Osteoblast (primary cell): ENCODE results near the gene MYL6B. TPM values are rescaled to one million over a fixed set of nuclear protein-coding genes. Genes with fewer than 3 reads are reported as not detected.

Experiments used
- DNase-seq: peaks from one replicate; pipeline ENCODE4 v3.0.0; 2011; ENCODE audit warnings: low spot score, mixed read lengths; ENCODE audit not compliant: insufficient read length; ENCODE audit errors: missing footprints
- H2AFZ ChIP-seq: 2 replicates; pipeline ENCODE4 v1.6.0; 2011; ENCODE audit warnings: mild to moderate bottlenecking, low read length
- H3K27ac ChIP-seq: 2 replicates; pipeline ENCODE4 v1.5.1; 2011; ENCODE audit warnings: mild to moderate bottlenecking, low read depth, low read length, moderate library complexity
- H3K27me3 ChIP-seq: 2 replicates; pipeline ENCODE4 v1.6.0; 2012; ENCODE audit warnings: mild to moderate bottlenecking, control low read depth, inconsistent platforms, low read length, moderate library complexity; ENCODE audit not compliant: insufficient read depth
- H3K36me3 ChIP-seq: 2 replicates; pipeline ENCODE4 v1.5.1; 2011; ENCODE audit warnings: mild to moderate bottlenecking, low read length, control low read depth, moderate library complexity; ENCODE audit not compliant: insufficient read depth
- H3K4me1 ChIP-seq: 2 replicates; pipeline ENCODE4 v1.5.1; 2011; ENCODE audit warnings: mild to moderate bottlenecking, low read length, control low read depth, moderate library complexity; ENCODE audit not compliant: insufficient read depth
- H3K4me2 ChIP-seq: 2 replicates; pipeline ENCODE4 v1.6.0; 2011; ENCODE audit warnings: mild to moderate bottlenecking, low read length; ENCODE audit not compliant: insufficient read depth
- H3K4me3 ChIP-seq: fragments of 200-600 bp; sonication (generic); 3 replicates; pipeline ENCODE4 v1.5.1; 2012; ENCODE audit warnings: mild to moderate bottlenecking, low read length, inconsistent platforms; ENCODE audit not compliant: insufficient read depth
- H3K79me2 ChIP-seq: 2 replicates; pipeline ENCODE4 v1.6.0; 2012; ENCODE audit warnings: mild to moderate bottlenecking, low read length, control low read depth, inconsistent platforms; ENCODE audit not compliant: insufficient read depth
- H3K9me3 ChIP-seq: 2 replicates; pipeline ENCODE4 v1.5.1; 2011; ENCODE audit warnings: low read depth, low read length, control low read depth
- H4K20me1 ChIP-seq: 2 replicates; pipeline ENCODE4 v1.6.0; 2012; ENCODE audit warnings: mild to moderate bottlenecking, low read length, control low read depth; ENCODE audit not compliant: insufficient read depth
- CTCF ChIP-seq: IDR thresholded peaks from 2 replicates; pipeline ENCODE4 v1.5.1; 2011; ENCODE audit warnings: mild to moderate bottlenecking, low read depth, low read length, moderate library complexity; ENCODE audit errors: extremely low read depth
- total RNA-seq: library from RNA; depleted of rRNA; stranded (reverse); fragments of >200 nt; gene quantifications from 2 replicates; pipeline ENCODE4 v1.2.3, GENCODE V29; 2012

Gene MYL6B
- total RNA-seq, 1 donor = 53.9 TPM

DNA sequence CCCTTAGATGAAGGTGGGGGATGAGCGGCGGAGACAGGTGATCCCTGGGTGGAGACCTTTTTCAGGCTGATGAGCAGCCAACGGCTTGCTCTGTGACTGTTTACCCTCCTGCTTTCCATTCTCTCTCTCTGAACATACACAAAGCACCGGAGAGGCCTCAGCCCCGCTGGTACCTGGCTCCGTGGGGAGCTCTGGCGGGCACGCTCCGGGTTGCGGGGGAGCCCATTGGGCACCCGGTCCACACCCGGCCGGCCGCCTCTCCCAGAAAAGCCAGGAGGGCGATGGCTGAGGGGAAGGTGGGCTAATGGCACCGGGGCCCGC is 36.4 kb downstream of the MYL6B start:
- H3K4me2 ChIP-seq = peak overlapping the region; percentile 98

DNA sequence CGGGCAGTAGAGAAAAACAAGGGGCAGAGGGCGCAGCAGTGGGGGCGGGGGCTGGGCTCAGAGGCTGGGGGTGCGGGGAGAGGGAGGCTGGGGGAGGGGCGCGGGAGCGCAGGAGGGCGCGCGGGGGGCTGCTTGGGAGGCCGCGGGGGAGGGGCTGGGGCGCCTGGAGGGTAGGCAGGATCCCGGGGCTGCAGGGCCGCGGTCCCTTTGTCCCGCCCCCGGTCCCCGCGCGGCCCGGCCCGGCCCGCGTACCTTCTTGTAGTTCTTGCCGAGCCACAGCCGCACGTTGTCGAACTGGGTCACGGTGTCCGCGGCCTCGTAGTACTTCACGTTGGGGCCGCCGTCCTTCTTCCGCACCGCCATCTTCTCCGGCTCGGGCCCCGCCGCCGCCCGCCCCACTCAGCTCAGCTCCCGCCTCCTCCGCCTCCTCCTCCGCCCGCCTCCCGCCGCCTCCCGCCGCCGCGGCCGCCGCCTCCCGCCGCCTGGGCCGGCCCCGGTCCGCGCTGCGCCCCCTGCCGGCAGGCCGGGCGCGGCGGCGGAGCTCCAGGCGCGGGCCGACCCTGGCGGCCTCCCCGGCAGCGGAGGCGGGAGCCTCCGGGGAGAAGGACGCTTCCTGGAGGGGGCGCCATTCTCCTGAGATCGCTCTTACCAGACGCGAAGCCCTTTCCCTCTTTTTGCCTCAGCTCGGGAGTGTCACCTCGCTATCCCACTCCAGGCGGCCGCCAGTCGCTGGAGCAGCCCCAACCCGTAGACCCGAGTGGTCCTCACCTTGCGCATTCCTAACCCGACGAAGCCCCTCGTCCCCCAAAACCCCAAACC is 36.9 kb downstream of the MYL6B start, which contains the start of gene SMARCC2:
TSS of gene SMARCC2 (minus strand) at position 385 of the 819 bp plus-strand sequence. CDS start at position 363, 22 bp downstream.
- Histone ChIP-seq H3K36me3 (peaks cover 14% of the 10 kb centered on the region), H3K79me2 (peaks cover 39% of the 10 kb centered on the region), H3K4me3 (peak within 1 kb of the TSS; percentile 94), H4K20me1 (peaks cover 13% of the 10 kb centered on the region), H2AFZ (peak within 1 kb of the TSS; percentile 99), H3K4me1 (peaks cover 23% of the 10 kb centered on the region), H3K27me3 (no peaks in the 10 kb centered on the region), H3K4me2 (peak within 1 kb of the TSS; percentile 98), H3K27ac (peak within 1 kb of the TSS; percentile 70), H3K9me3 (no peaks in the 10 kb centered on the region)
- peak; percentile 55 for TF ChIP-seq CTCF
- DNase-seq = peak; percentile 98

More for the DNA sequence above, 36.4 kb downstream of the MYL6B start:
- Histone ChIP-seq H3K9me3 (no peaks in the 10 kb centered on the region), H3K27ac (peak overlapping the region; percentile 52), H3K79me2 (peaks cover 41% of the 10 kb centered on the region), H3K36me3 (peaks cover 19% of the 10 kb centered on the region), H2AFZ (peak overlapping the region; percentile 50), H3K27me3 (no peaks in the 10 kb centered on the region), H4K20me1 (peaks cover 13% of the 10 kb centered on the region), H3K4me3 (peak overlapping the region; percentile 94), H3K4me1 (peaks cover 23% of the 10 kb centered on the region)
- DNase-seq = peak; percentile 72
- no peak for TF ChIP-seq CTCF

DNA sequence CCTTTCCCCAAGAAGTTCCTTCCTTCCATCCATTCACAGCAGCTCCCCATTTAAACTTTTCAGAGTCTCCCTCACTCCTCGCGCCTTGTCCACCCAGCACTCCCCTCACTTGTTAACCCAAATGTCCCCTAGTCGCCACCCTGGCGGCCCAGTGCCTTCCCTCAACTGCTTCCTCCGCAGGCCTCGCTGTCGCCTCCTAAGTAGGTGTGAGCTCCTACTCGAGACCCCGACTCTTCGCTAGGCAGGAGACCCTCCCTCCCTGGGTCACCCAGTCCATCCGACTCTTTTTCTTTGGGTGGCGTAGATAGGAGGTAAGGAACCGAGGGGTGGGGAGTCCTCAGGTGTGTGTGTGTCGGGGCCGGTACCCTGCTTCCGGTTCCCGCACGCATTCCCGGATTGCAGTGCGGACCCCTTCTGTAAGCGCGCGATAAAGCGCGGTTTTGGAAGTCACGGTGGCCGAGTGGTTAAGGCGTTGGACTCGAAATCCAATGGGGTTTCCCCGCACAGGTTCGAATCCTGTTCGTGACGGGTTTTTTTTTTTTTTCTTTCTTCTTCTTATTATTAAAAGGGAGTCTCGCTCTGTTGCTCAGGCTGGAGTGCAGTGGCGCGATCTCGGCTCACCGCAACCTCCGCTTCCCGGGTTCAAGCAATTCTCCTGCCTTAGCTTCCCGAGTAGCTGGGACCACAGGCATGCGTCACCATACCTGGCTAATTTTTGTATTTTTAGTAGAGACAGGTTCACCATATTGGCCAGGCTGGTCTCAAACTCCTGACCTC is 37.7 kb downstream of the MYL6B start:
- H3K27ac ChIP-seq = peak overlapping the region; percentile 70
- peaks cover 35% of the 10 kb centered on the region for H3K79me2 ChIP-seq
- TF ChIP-seq CTCF = no peak
- H3K4me3 ChIP-seq = peak overlapping the region; percentile 94
- peaks cover 13% of the 10 kb centered on the region for H4K20me1 ChIP-seq
- DNase-seq = peak; percentile 85
- H3K4me2 ChIP-seq = peak overlapping the region; percentile 98
- H3K36me3 ChIP-seq = peaks cover 7% of the 10 kb centered on the region
- peaks cover 23% of the 10 kb centered on the region for H3K4me1 ChIP-seq
- no peaks in the 10 kb centered on the region for H3K9me3 ChIP-seq
- peak overlapping the region; percentile 99 for H2AFZ ChIP-seq
- H3K27me3 ChIP-seq = no peaks in the 10 kb centered on the region
